GM12878 (cell line): ENCODE results near the gene MACF1. TPM values are rescaled to one million over a fixed set of nuclear protein-coding genes. Genes with fewer than 3 reads are reported as not detected.
A peak's percentile ranks its signal among the peaks of the same experiment; 100 is the strongest.

Experiments
- ASH2L ChIP-seq: fragments of 300-600, 200-600 bp; sonication (generic); IDR thresholded peaks from 2 replicates; pipeline ENCODE4 v1.6.1; 2017; ENCODE audit warnings: low read depth, mild to moderate bottlenecking, borderline replicate concordance
- ATF7 ChIP-seq: fragments of 450-650 bp; IDR thresholded peaks from 2 replicates; pipeline ENCODE4 v1.6.1; 2016; ENCODE audit warnings: low read depth, mild to moderate bottlenecking
- BMI1 ChIP-seq: fragments of 450-650 bp; IDR thresholded peaks from 2 replicates; pipeline ENCODE4 v1.6.1; 2016; ENCODE audit warnings: mild to moderate bottlenecking, moderate library complexity, borderline replicate concordance
- CHD1 ChIP-seq: IDR thresholded peaks from 2 replicates; pipeline ENCODE4 v1.6.1; 2012; ENCODE audit warnings: low read depth, low read length, improper control_type of control experiment
- CHD2 ChIP-seq: IDR thresholded peaks from 2 replicates; pipeline ENCODE4 v1.6.1; 2011; ENCODE audit warnings: low read depth, low read length, improper control_type of control experiment, borderline replicate concordance
- CREB1 ChIP-seq: IDR thresholded peaks from 2 replicates; pipeline ENCODE4 v1.6.1; 2012; ENCODE audit warnings: low read depth, mild to moderate bottlenecking, inconsistent platforms
- IKZF1 ChIP-seq: fragments of 450-650 bp; conservative IDR thresholded peaks from 2 replicates; pipeline ENCODE4 v1.6.1; 2017; ENCODE audit warnings: antibody characterized with exemption, mild to moderate bottlenecking
- IKZF2 ChIP-seq, 2 experiments: fragments of 450-650 bp; IDR thresholded peaks; 2 replicates each; pipeline ENCODE4 v1.6.1; 2017; ENCODE audit warnings: mild to moderate bottlenecking in 2 of 2, moderate library complexity in 2 of 2
- MEF2A ChIP-seq: IDR thresholded peaks from 2 replicates; pipeline ENCODE4 v1.6.1; 2011; ENCODE audit warnings: low read depth, mild to moderate bottlenecking, low read length, moderate library complexity; ENCODE audit not compliant: insufficient read depth
- MTA3 ChIP-seq: IDR thresholded peaks from 2 replicates; pipeline ENCODE4 v1.6.1; 2012; ENCODE audit warnings: low read length, inconsistent platforms, borderline replicate concordance
- RELA ChIP-seq: fragments of 450-650 bp; IDR thresholded peaks from 2 replicates; pipeline ENCODE4 v1.8.0; 2014; ENCODE audit warnings: borderline replicate concordance; ENCODE audit not compliant: partially characterized antibody
- SIN3A ChIP-seq: IDR thresholded peaks from 2 replicates; pipeline ENCODE4 v1.6.1; 2012; ENCODE audit warnings: low read depth, low read length, improper control_type of control experiment
- TBL1XR1 ChIP-seq: IDR thresholded peaks from 2 replicates; pipeline ENCODE4 v1.6.1; 2012; ENCODE audit warnings: low read depth, low read length, improper control_type of control experiment
- TCF12 ChIP-seq: IDR thresholded peaks from 2 replicates; pipeline ENCODE4 v1.6.1; 2011; ENCODE audit warnings: low read depth, mild to moderate bottlenecking, low read length
- TCF7 ChIP-seq: IDR thresholded peaks from 2 replicates; pipeline ENCODE4 v1.6.1; 2014; ENCODE audit warnings: antibody characterized with exemption, borderline replicate concordance
- polyA plus RNA-seq, 11 experiments: library from polyadenylated mRNA; depleted of rRNA in 4 of 11; unstranded in 6 of 11; stranded (reverse) in 5 of 11; fragments of >200 nt; fragmentation: Nextera tagmentation in 4 of 11; fragmentation: Illumina TruSeq in 1 of 11; extraction: Ambion mirVana in 4 of 11; extraction: Trizol in 1 of 11; gene quantifications; 1 replicate in 1 of 11; 2 replicates in 10 of 11; pipeline versions ENCODE4 v1.2.1 to v1.2.3, GENCODE V29; 2011 to 2016; ENCODE audit warnings: inconsistent platforms in 2 of 11, missing spikeins in 2 of 11, low read depth in 1 of 11
- total RNA-seq, 4 experiments: library from RNA; depleted of rRNA in 3 of 4; stranded (reverse); fragments of >200 nt in 3 of 4; fragmentation: Illumina TruSeq in 1 of 4; extraction: Trizol in 1 of 4; gene quantifications; 2 replicates each; pipeline versions ENCODE4 v1.2.1 to v1.2.3, GENCODE V29; 2013 to 2021
- TF ChIP-seq, protein P1 (sequence below): IDR thresholded peaks from 2 replicates; pipeline ENCODE4 v1.6.1; 2011; ENCODE audit warnings: borderline replicate concordance, low read depth, mild to moderate bottlenecking, moderate library complexity, low read length; ENCODE audit not compliant: insufficient read depth, poor library complexity, severe bottlenecking
- TF ChIP-seq, protein P2 (sequence below): fragments of 450-650 bp; IDR thresholded peaks from 2 replicates; pipeline ENCODE4 v1.6.1; 2018; ENCODE audit warnings: mild to moderate bottlenecking, low read depth, moderate library complexity; ENCODE audit not compliant: partially characterized antibody
- TF ChIP-seq, protein P3 (sequence below): IDR thresholded peaks from 2 replicates; pipeline ENCODE4 v1.6.1; 2012; ENCODE audit warnings: low read length, inconsistent platforms

MACF1 gene
- total and polyA plus RNA-seq, 10 of the 15 experiments (the other 5 are each of a cell fraction or from before 2014, with no cell fraction given) = 15.5 to 201 (median 76.9) TPM

DNA sequence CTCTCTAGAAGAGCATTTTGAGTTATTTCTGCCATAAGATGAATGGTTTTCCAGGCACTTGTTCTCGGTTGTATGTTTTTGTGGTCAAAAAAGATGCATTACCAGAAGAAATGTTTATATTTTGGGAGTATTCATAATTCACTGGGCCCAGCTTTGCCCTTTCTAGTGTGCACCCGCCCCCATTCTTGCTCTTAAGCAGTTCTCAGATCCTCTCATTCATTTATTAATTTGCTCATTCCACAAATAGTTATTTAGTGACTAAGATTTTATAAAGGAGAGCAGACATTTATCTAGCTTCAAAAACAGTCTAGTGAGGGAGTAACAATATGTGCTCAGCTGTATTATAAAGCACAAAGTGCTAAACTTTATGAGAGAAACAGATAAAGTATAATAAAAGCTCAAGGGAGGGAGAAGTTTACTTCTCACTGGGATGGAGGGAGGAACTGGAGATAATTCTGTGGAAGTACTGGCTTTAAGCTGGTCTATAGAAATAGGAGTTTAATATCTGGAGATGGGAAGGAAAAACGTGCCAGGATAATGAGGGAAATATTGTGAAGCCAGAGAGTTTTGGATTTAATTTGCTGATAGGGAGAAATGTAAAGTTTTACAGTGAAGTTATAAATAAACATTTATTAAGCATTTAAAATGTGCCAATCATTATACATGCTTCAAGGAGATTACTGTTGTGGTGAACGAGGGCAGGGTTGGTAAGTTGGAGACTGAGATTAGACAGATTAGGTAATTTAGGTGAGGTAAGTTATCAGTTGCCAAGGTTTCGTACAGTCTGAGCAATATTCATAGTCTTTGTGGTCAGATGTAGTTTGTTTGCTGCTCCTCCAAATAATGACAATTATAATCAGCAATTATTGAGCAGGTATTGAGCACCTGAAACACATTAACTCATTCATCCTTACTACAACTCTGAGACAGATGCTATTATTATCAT is 9.1 kb upstream of the MACF1 start (continued):
- TF ChIP-seq, protein P1, sequence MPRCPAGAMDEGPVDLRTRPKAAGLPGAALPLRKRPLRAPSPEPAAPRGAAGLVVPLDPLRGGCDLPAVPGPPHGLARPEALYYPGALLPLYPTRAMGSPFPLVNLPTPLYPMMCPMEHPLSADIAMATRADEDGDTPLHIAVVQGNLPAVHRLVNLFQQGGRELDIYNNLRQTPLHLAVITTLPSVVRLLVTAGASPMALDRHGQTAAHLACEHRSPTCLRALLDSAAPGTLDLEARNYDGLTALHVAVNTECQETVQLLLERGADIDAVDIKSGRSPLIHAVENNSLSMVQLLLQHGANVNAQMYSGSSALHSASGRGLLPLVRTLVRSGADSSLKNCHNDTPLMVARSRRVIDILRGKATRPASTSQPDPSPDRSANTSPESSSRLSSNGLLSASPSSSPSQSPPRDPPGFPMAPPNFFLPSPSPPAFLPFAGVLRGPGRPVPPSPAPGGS = peak; percentile 67
- TF ChIP-seq ASH2L (0 out of 2 replicates have a peak, but pooled peaks have one; percentile 53), MEF2A (peak; percentile 55; the same call in 1 of the 2 replicates), ATF7 (peak; percentile 83), IKZF1 (no peak; the same call in 1 of the 2 replicates), TCF12 (no peak), RELA (no peak), TBL1XR1 (no peak), BMI1 (peak; percentile 50; the same call in 1 of the 2 replicates), TCF7 (0 out of 2 replicates have a peak, but pooled peaks have one; percentile 19), SIN3A (no peak), IKZF2 (IDR thresholded peaks at IDR 0.05) (0 out of 4 replicates have a peak, but pooled peaks of 1 of the 2 experiments have one; percentile 33), MTA3 (no peak), CREB1 (no peak), CHD2 (no peak), CHD1 (no peak)
- TF ChIP-seq, protein P2, sequence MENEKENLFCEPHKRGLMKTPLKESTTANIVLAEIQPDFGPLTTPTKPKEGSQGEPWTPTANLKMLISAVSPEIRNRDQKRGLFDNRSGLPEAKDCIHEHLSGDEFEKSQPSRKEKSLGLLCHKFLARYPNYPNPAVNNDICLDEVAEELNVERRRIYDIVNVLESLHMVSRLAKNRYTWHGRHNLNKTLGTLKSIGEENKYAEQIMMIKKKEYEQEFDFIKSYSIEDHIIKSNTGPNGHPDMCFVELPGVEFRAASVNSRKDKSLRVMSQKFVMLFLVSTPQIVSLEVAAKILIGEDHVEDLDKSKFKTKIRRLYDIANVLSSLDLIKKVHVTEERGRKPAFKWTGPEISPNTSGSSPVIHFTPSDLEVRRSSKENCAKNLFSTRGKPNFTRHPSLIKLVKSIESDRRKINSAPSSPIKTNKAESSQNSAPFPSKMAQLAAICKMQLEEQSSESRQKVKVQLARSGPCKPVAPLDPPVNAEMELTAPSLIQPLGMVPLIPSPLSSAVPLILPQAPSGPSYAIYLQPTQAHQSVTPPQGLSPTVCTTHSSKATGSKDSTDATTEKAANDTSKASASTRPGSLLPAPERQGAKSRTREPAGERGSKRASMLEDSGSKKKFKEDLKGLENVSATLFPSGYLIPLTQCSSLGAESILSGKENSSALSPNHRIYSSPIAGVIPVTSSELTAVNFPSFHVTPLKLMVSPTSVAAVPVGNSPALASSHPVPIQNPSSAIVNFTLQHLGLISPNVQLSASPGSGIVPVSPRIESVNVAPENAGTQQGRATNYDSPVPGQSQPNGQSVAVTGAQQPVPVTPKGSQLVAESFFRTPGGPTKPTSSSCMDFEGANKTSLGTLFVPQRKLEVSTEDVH = no peak
- TF ChIP-seq, protein P3, sequence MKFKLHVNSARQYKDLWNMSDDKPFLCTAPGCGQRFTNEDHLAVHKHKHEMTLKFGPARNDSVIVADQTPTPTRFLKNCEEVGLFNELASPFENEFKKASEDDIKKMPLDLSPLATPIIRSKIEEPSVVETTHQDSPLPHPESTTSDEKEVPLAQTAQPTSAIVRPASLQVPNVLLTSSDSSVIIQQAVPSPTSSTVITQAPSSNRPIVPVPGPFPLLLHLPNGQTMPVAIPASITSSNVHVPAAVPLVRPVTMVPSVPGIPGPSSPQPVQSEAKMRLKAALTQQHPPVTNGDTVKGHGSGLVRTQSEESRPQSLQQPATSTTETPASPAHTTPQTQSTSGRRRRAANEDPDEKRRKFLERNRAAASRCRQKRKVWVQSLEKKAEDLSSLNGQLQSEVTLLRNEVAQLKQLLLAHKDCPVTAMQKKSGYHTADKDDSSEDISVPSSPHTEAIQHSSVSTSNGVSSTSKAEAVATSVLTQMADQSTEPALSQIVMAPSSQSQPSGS = peak; percentile 53; the same call in 1 of the 2 replicates
